ENCODE data around the gene PRR5.

DNA sequence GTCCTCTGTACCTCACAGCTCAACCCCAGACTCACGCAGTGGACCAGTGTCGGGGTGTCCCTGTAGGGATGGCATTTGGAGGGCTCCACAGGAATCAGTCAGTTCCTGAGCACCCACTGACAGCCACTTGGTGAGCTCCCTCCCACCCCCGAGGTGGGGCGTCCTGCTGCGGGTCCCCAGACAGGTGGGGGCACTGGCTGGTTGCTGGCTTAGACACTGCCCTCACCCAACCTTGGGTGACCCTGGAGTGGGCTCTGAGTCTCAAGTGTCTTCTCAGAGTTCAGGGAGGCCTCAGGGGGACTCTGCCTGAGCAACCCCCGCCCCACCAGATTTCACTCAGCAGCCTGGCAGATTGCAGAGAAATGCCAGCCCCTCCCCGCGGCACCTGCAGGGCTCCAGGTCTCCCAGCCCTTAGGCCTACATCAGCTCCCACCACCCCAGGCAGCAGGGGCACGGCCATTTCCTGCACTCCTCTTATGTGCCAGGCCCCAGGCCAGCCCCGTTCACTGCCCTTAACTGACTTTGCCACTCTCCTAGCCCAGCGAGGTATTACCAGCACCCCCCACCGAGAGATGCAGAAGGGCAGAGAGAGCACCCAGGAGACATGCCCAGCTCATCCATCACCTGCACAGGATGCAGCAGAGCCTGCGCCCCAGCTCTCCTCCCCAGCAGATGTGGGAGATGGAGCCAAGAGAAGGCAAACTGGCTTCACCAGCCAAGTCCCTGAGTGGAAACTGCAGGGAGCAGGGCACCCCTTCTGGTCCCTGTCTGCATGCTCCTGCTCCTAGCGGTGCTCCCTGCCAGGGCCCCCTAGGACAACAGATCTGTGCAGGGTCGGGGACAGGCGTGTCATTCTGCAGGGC lies 2.4 kb downstream of the PRR5 start:
- TF ChIP-seq POLR2A (IDR thresholded peaks at IDR 0.05) = no peak
- TF ChIP-seq POLR2AphosphoS5 (IDR thresholded peaks at IDR 0.05) = no peak
